ENCODE measurements around the gene NAA10.

GRCh38 chrX:153953342-153953830 is 18.5 kb upstream of the NAA10 start:
- TF ChIP-seq CTCF (IDR thresholded peaks at IDR 0.05) (no peak), POLR2AphosphoS5 (IDR thresholded peaks at IDR 0.05; ENCODE audit: low read depth, low read length) (0 out of 2 replicates have a peak, but pooled peaks have one; percentile 24), TCF7L2 (IDR thresholded peaks at IDR 0.05; ENCODE audit: low read depth, low read length) (no peak), REST (IDR thresholded peaks at IDR 0.05; ENCODE audit: insufficient read depth in 1 of 2, low read depth in 2 of 2, low read length in 1 of 2) (no peak)

Data from Panc1 (cell line).